Progenitor cell of endocrine pancreas (in vitro differentiated cells): Measurements from ENCODE around the gene CCDC85C. TPM values are rescaled to one million over a fixed set of nuclear protein-coding genes. Genes with fewer than 3 reads are reported as not detected.

Source experiments
- DNase-seq: peaks from one replicate; pipeline ENCODE4 v3.0.0; 2021; ENCODE audit warnings: low spot score; ENCODE audit not compliant: unreplicated experiment
- H3K27ac Mint-ChIP-seq: 2 replicates; pipeline ENCODE4 v1.8.0; 2021; ENCODE audit warnings: mild to moderate bottlenecking, moderate library complexity, mixed read lengths
- H3K27me3 Mint-ChIP-seq: 2 replicates; pipeline ENCODE4 v1.8.0; 2021; ENCODE audit warnings: mixed read lengths
- H3K36me3 Mint-ChIP-seq: 2 replicates; pipeline ENCODE4 v1.8.0; 2022; ENCODE audit warnings: mixed read lengths; ENCODE audit not compliant: insufficient read depth
- H3K4me1 Mint-ChIP-seq: 2 replicates; pipeline ENCODE4 v1.8.0; 2021; ENCODE audit warnings: low read depth, mixed read lengths
- H3K4me3 Mint-ChIP-seq: 2 replicates; pipeline ENCODE4 v1.8.0; 2021; ENCODE audit warnings: low read depth, mild to moderate bottlenecking, moderate library complexity, mixed read lengths
- H3K9me3 Mint-ChIP-seq: 2 replicates; pipeline ENCODE4 v1.8.0; 2021; ENCODE audit warnings: low read depth, mixed read lengths
- CTCF ChIP-seq: fragments of 200-600 bp; sonication (generic); IDR thresholded peaks from one replicate; pipeline ENCODE4 v1.5.0; 2021; ENCODE audit warnings: antibody characterized with exemption, mild to moderate bottlenecking; ENCODE audit not compliant: unreplicated experiment
- total RNA-seq: library from RNA; stranded (reverse); gene quantifications from 2 replicates; pipeline ENCODE4 v1.2.1, GENCODE V29; 2021

The CCDC85C gene
- total RNA-seq, 1 donor from 2014 or later: 44.9 TPM

GRCh38 chr14:99541677-99542470, 62.1 kb downstream of the CCDC85C start:
- no peaks in the 10 kb centered on the region for H3K9me3 Mint-ChIP-seq
- DNase-seq: no peak
- H3K27me3 Mint-ChIP-seq: no peaks in the 10 kb centered on the region
- H3K36me3 Mint-ChIP-seq: no peaks in the 10 kb centered on the region
- H3K27ac Mint-ChIP-seq: no peak overlapping the region
- no peak for TF ChIP-seq CTCF
- peaks cover 25% of the 10 kb centered on the region for H3K4me1 Mint-ChIP-seq
- H3K4me3 Mint-ChIP-seq: no peak overlapping the region

GRCh38 chr14:99541211-99541610, 62.8 kb downstream of the CCDC85C start:
- DNase-seq: no peak
- H3K4me1 Mint-ChIP-seq: peaks cover 20% of the 10 kb centered on the region
- no peaks in the 10 kb centered on the region for H3K27me3 Mint-ChIP-seq
- H3K36me3 Mint-ChIP-seq: no peaks in the 10 kb centered on the region
- TF ChIP-seq CTCF: no peak
- no peak overlapping the region for H3K4me3 Mint-ChIP-seq
- no peaks in the 10 kb centered on the region for H3K9me3 Mint-ChIP-seq
- no peak overlapping the region for H3K27ac Mint-ChIP-seq

GRCh38 chr14:99540196-99541032, 63.6 kb downstream of the CCDC85C start:
- Mint-ChIP-seq H3K4me1 (peaks cover 15% of the 10 kb centered on the region), H3K4me3 (no peak overlapping the region), H3K9me3 (no peaks in the 10 kb centered on the region), H3K36me3 (no peaks in the 10 kb centered on the region), H3K27me3 (no peaks in the 10 kb centered on the region), H3K27ac (no peak overlapping the region)
- no peak for TF ChIP-seq CTCF
- DNase-seq: no peak

GRCh38 chr14:99539491-99539890, 64.5 kb downstream of the CCDC85C start:
- Mint-ChIP-seq H3K9me3 (no peaks in the 10 kb centered on the region), H3K27me3 (no peaks in the 10 kb centered on the region)

More at GRCh38 chr14:99539491-99539890, 64.5 kb downstream of the CCDC85C start:
- Mint-ChIP-seq H3K4me3 (no peak overlapping the region), H3K27ac (no peak overlapping the region), H3K36me3 (no peaks in the 10 kb centered on the region), H3K4me1 (peaks cover 11% of the 10 kb centered on the region)
- no peak for TF ChIP-seq CTCF
- DNase-seq: no peak
